K562 (cell line): ENCODE measurements around the gene SNX15. TPM values are rescaled to one million over a fixed set of nuclear protein-coding genes. Genes with fewer than 3 reads are reported as not detected.
A peak's percentile ranks its signal among the peaks of the same experiment; 100 is the strongest.

Experiments used
- ATAC-seq: fragments of 200-7000 bp; cut with Tn5 transposase; 3 replicates; pipeline ENCODE4 v1.9.1; 2020; ENCODE audit warnings: moderate library complexity
- BruUV-seq: library from RNA; stranded (reverse); fragments of 400-500 nt; replicated peaks from 2 replicates; lab custom pipeline; 2021; lab: Mats Ljungman, UMichigan
- CTCF ChIA-PET: fragments of 300-600 bp; formaldehyde crosslinking; extraction: SDS; loops from one replicate; lab custom pipeline; 2021; ENCODE audit warnings: low intra/inter-chr PET ratio; lab: Yijun Ruan, JAX
- POLR2A ChIA-PET: fragments of 300-600, 350-650 bp; sonication (Branson Sonifier 250); formaldehyde crosslinking; extraction: SDS; loops from one replicate; lab custom pipeline; 2021; ENCODE audit warnings: antibody characterized with exemption, inconsistent platforms; lab: Yijun Ruan, JAX
- DNase-seq, 4 experiments: peaks; one replicate each; pipeline versions ENCODE4 v3.0.0 to v3.0.0-alpha.2; 2011 to 2018; ENCODE audit warnings: low spot score in 3 of 4, mixed read lengths in 3 of 4; ENCODE audit errors: extremely low read depth in 1 of 4
- FAIRE-seq: peaks from 2 replicates; lab custom pipeline; 2011; peaks lifted over from hg19 to GRCh38; lab: Jason Lieb, UNC
- H2AFZ ChIP-seq: 2 replicates; pipeline ENCODE4 v1.6.0; 2011; ENCODE audit warnings: low read depth, low read length, control low read depth, inconsistent platforms
- H3K27ac ChIP-seq: fragments of 200-600 bp; 3 replicates; pipeline ENCODE4 v1.8.0; 2011; ENCODE audit warnings: low read depth, mild to moderate bottlenecking, control low read depth, inconsistent platforms, low read length, moderate library complexity, mixed read lengths; ENCODE audit errors: extremely low read depth
- H3K27me3 ChIP-seq, 2 experiments: fragments of 300-600 bp in 1 of 2; 2 replicates in 1 of 2; 3 replicates in 1 of 2; pipeline versions ENCODE4 v1.6.0 to v1.8.0; 2011; ENCODE audit warnings: inconsistent platforms in 2 of 2, low read length in 2 of 2, mild to moderate bottlenecking in 1 of 2, mixed read lengths in 1 of 2, moderate library complexity in 1 of 2; ENCODE audit not compliant: control insufficient read depth in 2 of 2, insufficient read depth in 2 of 2
- H3K36me3 ChIP-seq: fragments of 300-600 bp; 3 replicates; pipeline ENCODE4 v1.8.0; 2011; ENCODE audit warnings: mild to moderate bottlenecking, low read length, inconsistent platforms; ENCODE audit not compliant: control insufficient read depth, insufficient read depth
- H3K4me1 ChIP-seq, 2 experiments: fragments of 200-600 bp in 1 of 2; replicated peaks in 1 of 2; 2 replicates in 1 of 2; 3 replicates in 1 of 2; pipeline versions ENCODE4 v1.5.1 to v1.8.0; 2011; ENCODE audit warnings: inconsistent platforms in 2 of 2, low read length in 2 of 2, mild to moderate bottlenecking in 1 of 2, mixed read lengths in 1 of 2, moderate library complexity in 1 of 2; ENCODE audit not compliant: control insufficient read depth in 2 of 2, insufficient read depth in 2 of 2
- H3K4me2 ChIP-seq: 2 replicates; pipeline ENCODE4 v1.6.1; 2011; ENCODE audit warnings: low read length, control low read depth, inconsistent platforms, mixed read lengths; ENCODE audit not compliant: insufficient read depth
- H3K4me3 ChIP-seq: fragments of 200-600 bp; sonication (generic), shearing (Covaris generic); 2 replicates; pipeline ENCODE4 v1.5.1; 2016; ENCODE audit warnings: control low read depth, inconsistent platforms
- H3K79me2 ChIP-seq: fragments of 200-600 bp; 3 replicates; pipeline ENCODE4 v1.8.0; 2011; ENCODE audit warnings: low read length, inconsistent platforms; ENCODE audit not compliant: control insufficient read depth, insufficient read depth
- H3K9ac ChIP-seq, 2 experiments: 2 replicates each; pipeline versions ENCODE4 v1.6.0 to v1.6.1; 2011; ENCODE audit warnings: low read depth in 2 of 2, low read length in 2 of 2, control low read depth in 1 of 2, inconsistent platforms in 1 of 2, mild to moderate bottlenecking in 1 of 2, mixed read lengths in 1 of 2; ENCODE audit not compliant: insufficient read depth in 1 of 2
- H3K9me1 ChIP-seq: one replicate; pipeline ENCODE4 v1.6.0; 2011; ENCODE audit warnings: inconsistent platforms, mild to moderate bottlenecking, low read length, moderate library complexity; ENCODE audit not compliant: control insufficient read depth, insufficient read depth
- H3K9me3 ChIP-seq: replicated peaks from 2 replicates; pipeline ENCODE4 v1.5.1; 2011; ENCODE audit warnings: low read depth, low read length, inconsistent platforms; ENCODE audit not compliant: control insufficient read depth, insufficient read depth
- H4K20me1 ChIP-seq: replicated peaks from 2 replicates; pipeline ENCODE4 v1.6.1; 2011; ENCODE audit warnings: low read length, inconsistent platforms, mixed read lengths; ENCODE audit not compliant: control insufficient read depth, insufficient read depth
- CEBPG ChIP-seq, 3 experiments: fragments of 200-800 bp in 1 of 3; sonication (Bioruptor generic) in 1 of 3; sonication (generic) in 1 of 3; formaldehyde crosslinking in 1 of 3; IDR thresholded peaks in 2 of 3; conservative IDR thresholded peaks in 1 of 3; 2 replicates each; pipeline versions ENCODE4 v1.6.1 to v1.8.0; 2016 to 2022; ENCODE audit warnings: missing compliant biosample characterization in 2 of 3, missing genetic modification characterization in 2 of 3, mild to moderate bottlenecking in 1 of 3, missing genetic modification reagents in 1 of 3
- EHMT2 ChIP-seq: fragments of 450-650 bp; IDR thresholded peaks from 2 replicates; pipeline ENCODE4 v1.6.1; 2018; ENCODE audit warnings: antibody characterized with exemption
- HMGN3 ChIP-seq: IDR thresholded peaks from 2 replicates; pipeline ENCODE4 v1.6.1; 2011; ENCODE audit warnings: borderline replicate concordance, low read depth, mild to moderate bottlenecking, mixed read lengths, low read length; ENCODE audit not compliant: insufficient read length; ENCODE audit errors: extremely low read depth
- PPARD ChIP-seq: fragments of 250-450 bp; sonication (Bioruptor Pico); IDR thresholded peaks from 2 replicates; pipeline ENCODE4 v1.8.0; 2022; ENCODE audit warnings: inconsistent platforms, mild to moderate bottlenecking, moderate library complexity
- SNRNP70 ChIP-seq: fragments of 200-400 bp; formaldehyde crosslinking; optimal IDR thresholded peaks from 2 replicates; pipeline ENCODE3; 2017; ENCODE audit warnings: low read depth, low read length
- WGBS: fragments of 100-300 bp; shearing (Covaris generic); methylation state at CpG from one replicate; pipeline ENCODE4 v1.1.6; 2016; ENCODE audit warnings: low coverage, mixed read lengths; ENCODE audit not compliant: insufficient coverage; ENCODE audit errors: missing lambda C conversion rate; 5-methylcytosine and 5-hydroxymethylcytosine counted together
- in situ Hi-C: fragments of 300-500 bp; cut with MboI; formaldehyde crosslinking; loops from 4 replicates; pipeline ENCODE4 v1.15.0; 2018; ENCODE audit warnings: inconsistent platforms, mixed read lengths
- intact Hi-C: fragments of 100-400 bp; cut with micrococcal nuclease; formaldehyde crosslinking; loops from 2 replicates; pipeline ENCODE4 v1.14.2; 2022
- polyA plus RNA-seq, 8 experiments: library from polyadenylated mRNA; depleted of rRNA in 4 of 8; stranded (reverse) in 5 of 8; unstranded in 3 of 8; fragments of >200 nt; fragmentation: Nextera tagmentation in 2 of 8; fragmentation: Illumina TruSeq in 1 of 8; extraction: Ambion mirVana in 2 of 8; extraction: Trizol in 1 of 8; gene quantifications; 2 replicates each; pipeline versions ENCODE4 v1.2.1 to v1.2.3, GENCODE V29; 2011 to 2014; ENCODE audit warnings: inconsistent platforms in 1 of 8, missing spikeins in 1 of 8
- total RNA-seq, 7 experiments: library from RNA; depleted of rRNA in 6 of 7; stranded (reverse); fragments of >200 nt in 6 of 7; fragmentation: Illumina TruSeq in 2 of 7; extraction: Trizol in 2 of 7; gene quantifications; 2 replicates each; pipeline versions ENCODE4 v1.2.1 to v1.2.3, GENCODE V29; 2011 to 2021; ENCODE audit warnings: low replicate concordance in 1 of 7
- TF ChIP-seq, protein P1 (sequence below): fragments of 250-450 bp; sonication (Bioruptor Pico); IDR thresholded peaks from 2 replicates; pipeline ENCODE4 v1.6.1; 2021; ENCODE audit warnings: mild to moderate bottlenecking
- TF ChIP-seq, protein P2 (sequence below): fragments of 450-650 bp; IDR thresholded peaks from one replicate; pipeline ENCODE4 v1.6.1; 2018; ENCODE audit warnings: mild to moderate bottlenecking, moderate library complexity; ENCODE audit not compliant: partially characterized antibody
- TF ChIP-seq, protein P3 (sequence below): sonication (generic); formaldehyde crosslinking; IDR thresholded peaks from 2 replicates; pipeline ENCODE4 v1.8.1; 2023; ENCODE audit warnings: mild to moderate bottlenecking, missing genetic modification reagents

Gene SNX15
- total and polyA plus RNA-seq, 9 of the 15 experiments (the other 6 are each of a cell fraction or from before 2014, with no cell fraction given) = 1.8 to 27.8 (median 15.2) TPM

DNA sequence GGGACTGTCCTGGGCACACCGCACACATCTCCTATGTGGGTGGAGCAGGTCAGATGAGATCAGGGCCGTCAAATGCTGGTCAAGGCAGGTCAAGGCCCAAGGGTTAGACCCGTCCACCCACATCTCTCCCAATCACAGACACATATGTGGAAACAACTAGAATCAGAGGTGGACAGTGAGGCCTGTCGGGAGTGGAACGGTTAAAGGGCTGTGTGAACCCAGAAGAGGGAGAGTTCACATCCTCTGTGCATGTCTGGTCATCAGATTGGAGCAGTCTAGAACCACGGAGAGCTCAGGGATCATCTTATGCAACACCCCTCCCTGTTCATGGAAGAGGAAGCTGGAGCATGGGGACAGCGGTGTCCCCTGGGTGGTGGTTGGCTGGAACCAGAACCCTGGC lies 7.4 kb upstream of the SNX15 start:
- no peak for FAIRE-seq
- in situ Hi-C loops = no loop called here
- H3K4me2 ChIP-seq = no peak overlapping the region
- ChIA-PET CTCF (no interaction called here), POLR2A (no interaction called here)
- no peak for DNase-seq
- no peak for TF ChIP-seq SNRNP70
- TF ChIP-seq, protein P1, sequence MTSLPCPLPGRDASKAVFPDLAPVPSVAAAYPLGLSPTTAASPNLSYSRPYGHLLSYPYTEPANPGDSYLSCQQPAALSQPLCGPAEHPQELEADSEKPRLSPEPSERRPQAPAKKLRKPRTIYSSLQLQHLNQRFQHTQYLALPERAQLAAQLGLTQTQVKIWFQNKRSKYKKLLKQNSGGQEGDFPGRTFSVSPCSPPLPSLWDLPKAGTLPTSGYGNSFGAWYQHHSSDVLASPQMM (CRISPR knock-in tag) = no peak
- TF ChIP-seq EHMT2 = no peak
- TF ChIP-seq HMGN3 = no peak
- TF ChIP-seq CEBPG (CRISPR knock-in tag; IDR thresholded peaks at IDR 0.05) = no peak
- no peak for TF ChIP-seq CEBPG (tag; conservative IDR thresholded peaks at IDR 0.05 in 1 of 2, IDR thresholded peaks at IDR 0.05 in 1 of 2)
- TF ChIP-seq, protein P2, sequence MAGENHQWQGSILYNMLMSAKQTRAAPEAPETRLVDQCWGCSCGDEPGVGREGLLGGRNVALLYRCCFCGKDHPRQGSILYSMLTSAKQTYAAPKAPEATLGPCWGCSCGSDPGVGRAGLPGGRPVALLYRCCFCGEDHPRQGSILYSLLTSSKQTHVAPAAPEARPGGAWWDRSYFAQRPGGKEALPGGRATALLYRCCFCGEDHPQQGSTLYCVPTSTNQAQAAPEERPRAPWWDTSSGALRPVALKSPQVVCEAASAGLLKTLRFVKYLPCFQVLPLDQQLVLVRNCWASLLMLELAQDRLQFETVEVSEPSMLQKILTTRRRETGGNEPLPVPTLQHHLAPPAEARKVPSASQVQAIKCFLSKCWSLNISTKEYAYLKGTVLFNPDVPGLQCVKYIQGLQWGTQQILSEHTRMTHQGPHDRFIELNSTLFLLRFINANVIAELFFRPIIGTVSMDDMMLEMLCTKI = no peak
- TF ChIP-seq PPARD (CRISPR knock-in tag) = no peak
- TF ChIP-seq, protein P3, sequence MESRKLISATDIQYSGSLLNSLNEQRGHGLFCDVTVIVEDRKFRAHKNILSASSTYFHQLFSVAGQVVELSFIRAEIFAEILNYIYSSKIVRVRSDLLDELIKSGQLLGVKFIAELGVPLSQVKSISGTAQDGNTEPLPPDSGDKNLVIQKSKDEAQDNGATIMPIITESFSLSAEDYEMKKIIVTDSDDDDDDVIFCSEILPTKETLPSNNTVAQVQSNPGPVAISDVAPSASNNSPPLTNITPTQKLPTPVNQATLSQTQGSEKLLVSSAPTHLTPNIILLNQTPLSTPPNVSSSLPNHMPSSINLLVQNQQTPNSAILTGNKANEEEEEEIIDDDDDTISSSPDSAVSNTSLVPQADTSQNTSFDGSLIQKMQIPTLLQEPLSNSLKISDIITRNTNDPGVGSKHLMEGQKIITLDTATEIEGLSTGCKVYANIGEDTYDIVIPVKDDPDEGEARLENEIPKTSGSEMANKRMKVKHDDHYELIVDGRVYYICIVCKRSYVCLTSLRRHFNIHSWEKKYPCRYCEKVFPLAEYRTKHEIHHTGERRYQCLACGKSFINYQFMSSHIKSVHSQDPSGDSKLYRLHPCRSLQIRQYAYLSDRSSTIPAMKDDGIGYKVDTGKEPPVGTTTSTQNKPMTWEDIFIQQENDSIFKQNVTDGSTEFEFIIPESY = no peak
- H3K4me3 ChIP-seq = no peak overlapping the region
- 63% methylated on average over 7 of the region's 7 CpGs for WGBS
- peaks cover 10 to 39% of the 10 kb centered on the region in 2 experiments; a peak in 4 of 5 replicates for H3K4me1 ChIP-seq
- H2AFZ ChIP-seq = no peak overlapping the region
- H3K27ac ChIP-seq = no peak overlapping the region
- no peaks in the 10 kb centered on the region; the same call in 1 of the 2 replicates for H3K9me3 ChIP-seq
- no peaks in the 10 kb centered on the region for H3K27me3 ChIP-seq
- peaks cover 20% of the 10 kb centered on the region for H3K79me2 ChIP-seq
- BruUV-seq = no TSS peak
- 0 out of 4 replicates have a peak overlapping the region, but pooled peaks of 1 of the 2 experiments have one; percentile 28 for H3K9ac ChIP-seq
- H3K9me1 ChIP-seq = peaks cover 4% of the 10 kb centered on the region
- intact Hi-C loops = no loop called here
- H4K20me1 ChIP-seq = no peaks in the 10 kb centered on the region
- ATAC-seq = no peak
- H3K36me3 ChIP-seq = peaks cover 42% of the 10 kb centered on the region; the same call in 2 of the 3 replicates
